Measurements from ENCODE around the gene MEX3D. TPM values are rescaled to one million over a fixed set of nuclear protein-coding genes. Genes with fewer than 3 reads are reported as not detected.

MEX3D gene
- total and polyA plus RNA-seq, 9 donors, result 7.3 to 54.4 (median 34.8) TPM

DNA sequence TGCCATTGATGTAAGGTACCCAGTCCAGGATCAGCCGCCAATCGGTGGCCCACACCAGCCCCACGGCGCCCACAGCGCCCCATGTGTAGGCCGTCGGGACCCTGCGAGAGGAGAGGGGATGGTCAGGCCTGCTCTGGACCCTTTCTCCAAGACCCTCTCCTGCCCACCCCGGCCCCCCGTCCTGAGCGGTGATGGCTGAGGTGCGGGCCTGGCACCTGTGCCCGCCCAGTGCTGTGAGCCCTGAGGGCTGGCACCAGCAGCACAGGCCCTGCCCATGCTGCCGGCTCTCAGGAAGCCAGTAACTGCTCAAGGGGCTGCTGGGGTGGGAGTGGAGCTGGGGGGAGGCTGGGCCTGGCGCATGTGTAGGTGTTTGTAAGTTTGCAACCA, 31.3 kb upstream of the MEX3D start:
- H3K4me1 ChIP-seq (ENCODE audit: insufficient read depth), result peaks cover 11% of the 10 kb centered on the region
- intact Hi-C loops (cut with DNase I), result no loop called here
- no peak for DNase-seq
- H3K36me3 ChIP-seq, result no peaks in the 10 kb centered on the region
- 88 to 97% (median 91%) methylated on average over 14 to 15 of the region's 15 CpGs for WGBS, 3 donors
- TF ChIP-seq, protein P1, sequence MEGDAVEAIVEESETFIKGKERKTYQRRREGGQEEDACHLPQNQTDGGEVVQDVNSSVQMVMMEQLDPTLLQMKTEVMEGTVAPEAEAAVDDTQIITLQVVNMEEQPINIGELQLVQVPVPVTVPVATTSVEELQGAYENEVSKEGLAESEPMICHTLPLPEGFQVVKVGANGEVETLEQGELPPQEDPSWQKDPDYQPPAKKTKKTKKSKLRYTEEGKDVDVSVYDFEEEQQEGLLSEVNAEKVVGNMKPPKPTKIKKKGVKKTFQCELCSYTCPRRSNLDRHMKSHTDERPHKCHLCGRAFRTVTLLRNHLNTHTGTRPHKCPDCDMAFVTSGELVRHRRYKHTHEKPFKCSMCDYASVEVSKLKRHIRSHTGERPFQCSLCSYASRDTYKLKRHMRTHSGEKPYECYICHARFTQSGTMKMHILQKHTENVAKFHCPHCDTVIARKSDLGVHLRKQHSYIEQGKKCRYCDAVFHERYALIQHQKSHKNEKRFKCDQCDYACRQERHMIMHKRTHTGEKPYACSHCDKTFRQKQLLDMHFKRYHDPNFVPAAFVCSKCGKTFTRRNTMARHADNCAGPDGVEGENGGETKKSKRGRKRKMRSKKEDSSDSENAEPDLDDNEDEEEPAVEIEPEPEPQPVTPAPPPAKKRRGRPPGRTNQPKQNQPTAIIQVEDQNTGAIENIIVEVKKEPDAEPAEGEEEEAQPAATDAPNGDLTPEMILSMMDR (IDR thresholded peaks at IDR 0.05), result no peak
- TF ChIP-seq POLR2A (IDR thresholded peaks at IDR 0.05), result no peak
- no peak for TF ChIP-seq EP300 (IDR thresholded peaks at IDR 0.05)
- H3K4me3 ChIP-seq, result no peak overlapping the region
- no peaks in the 10 kb centered on the region for H3K9me3 ChIP-seq
- H3K27ac ChIP-seq, result no peak overlapping the region
- no peaks in the 10 kb centered on the region for H3K27me3 ChIP-seq

DNA sequence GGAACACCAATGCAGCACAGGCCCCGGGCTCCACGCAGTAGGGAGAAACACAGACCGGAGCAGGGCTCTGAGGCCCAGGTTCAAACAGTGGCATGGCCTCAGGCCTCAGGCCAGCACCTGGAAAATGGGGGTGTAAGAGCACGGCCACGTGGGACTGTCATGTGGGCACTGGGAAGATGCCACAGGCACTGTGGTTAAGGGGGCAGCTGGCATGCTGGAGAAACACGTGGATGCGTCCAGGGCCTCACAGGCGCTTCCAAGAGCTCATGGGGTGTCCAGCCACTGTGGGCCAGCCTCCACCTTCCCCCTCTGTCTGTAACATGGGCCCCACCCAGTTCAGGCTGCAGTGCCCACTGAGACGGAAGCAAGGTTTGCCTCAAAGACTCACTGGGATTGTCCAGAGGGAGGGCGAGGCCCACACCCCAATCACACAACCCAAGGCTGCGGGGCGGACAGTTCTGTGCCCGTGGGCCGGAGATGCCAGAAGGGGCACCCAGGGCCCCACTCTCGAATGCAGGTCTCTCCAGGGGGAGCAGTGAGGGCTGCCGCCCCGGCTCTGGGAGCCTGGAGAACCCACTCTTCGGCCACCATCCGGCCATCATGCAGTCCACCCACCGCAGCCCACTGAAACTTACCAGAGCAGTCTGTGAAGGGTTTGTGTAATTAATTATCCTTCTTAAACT, 30.8 kb upstream of the MEX3D start:
- H3K9me3 ChIP-seq, result no peaks in the 10 kb centered on the region
- intact Hi-C loops (cut with DNase I), result no loop called here
- no peak overlapping the region for H3K4me3 ChIP-seq
- DNase-seq, result no peak
- no peaks in the 10 kb centered on the region for H3K36me3 ChIP-seq
- H3K27ac ChIP-seq, result no peak overlapping the region
- WGBS, 3 donors, result 83 to 90% (median 86%) methylated on average over 20 of the region's 20 CpGs
- peaks cover 7% of the 10 kb centered on the region for H3K4me1 ChIP-seq (ENCODE audit: insufficient read depth)
- no peaks in the 10 kb centered on the region for H3K27me3 ChIP-seq
- no peak for TF ChIP-seq EP300 (IDR thresholded peaks at IDR 0.05)
- TF ChIP-seq POLR2A (IDR thresholded peaks at IDR 0.05), result no peak
- TF ChIP-seq, protein P1 (IDR thresholded peaks at IDR 0.05), result no peak

DNA sequence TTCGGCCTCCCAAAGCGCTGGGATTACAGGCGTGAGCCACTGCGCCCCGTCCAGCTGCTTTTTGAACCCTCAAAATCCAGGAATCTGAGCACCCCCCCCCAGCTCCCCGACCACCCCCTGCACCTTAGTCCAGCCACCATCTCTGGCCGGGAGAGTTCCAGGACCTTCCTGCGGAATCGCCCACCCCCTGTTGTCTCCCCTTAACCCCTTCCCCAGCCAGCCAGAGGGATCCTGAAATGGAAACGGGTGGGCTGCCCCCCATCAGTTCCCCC, 25.3 kb upstream of the MEX3D start:
- TF ChIP-seq EP300 (IDR thresholded peaks at IDR 0.05) (no peak), POLR2A (IDR thresholded peaks at IDR 0.05) (no peak)
- TF ChIP-seq, protein P1 (IDR thresholded peaks at IDR 0.05), result no peak
- WGBS, 3 donors, result 18 to 32% (median 32%) methylated on average over 9 to 10 of the region's 10 CpGs
- H3K27ac ChIP-seq, result peak overlapping the region in 1 of 2 donors; percentile 53
- no peaks in the 10 kb centered on the region for H3K27me3 ChIP-seq
- intact Hi-C loops (cut with DNase I), result no loop called here
- no peaks in the 10 kb centered on the region for H3K9me3 ChIP-seq
- no peak overlapping the region for H3K4me3 ChIP-seq
- no peaks in the 10 kb centered on the region for H3K36me3 ChIP-seq
- DNase-seq, result peak in 1 of 5 donors; percentile 47
- peaks cover 7% of the 10 kb centered on the region for H3K4me1 ChIP-seq (ENCODE audit: insufficient read depth)

DNA sequence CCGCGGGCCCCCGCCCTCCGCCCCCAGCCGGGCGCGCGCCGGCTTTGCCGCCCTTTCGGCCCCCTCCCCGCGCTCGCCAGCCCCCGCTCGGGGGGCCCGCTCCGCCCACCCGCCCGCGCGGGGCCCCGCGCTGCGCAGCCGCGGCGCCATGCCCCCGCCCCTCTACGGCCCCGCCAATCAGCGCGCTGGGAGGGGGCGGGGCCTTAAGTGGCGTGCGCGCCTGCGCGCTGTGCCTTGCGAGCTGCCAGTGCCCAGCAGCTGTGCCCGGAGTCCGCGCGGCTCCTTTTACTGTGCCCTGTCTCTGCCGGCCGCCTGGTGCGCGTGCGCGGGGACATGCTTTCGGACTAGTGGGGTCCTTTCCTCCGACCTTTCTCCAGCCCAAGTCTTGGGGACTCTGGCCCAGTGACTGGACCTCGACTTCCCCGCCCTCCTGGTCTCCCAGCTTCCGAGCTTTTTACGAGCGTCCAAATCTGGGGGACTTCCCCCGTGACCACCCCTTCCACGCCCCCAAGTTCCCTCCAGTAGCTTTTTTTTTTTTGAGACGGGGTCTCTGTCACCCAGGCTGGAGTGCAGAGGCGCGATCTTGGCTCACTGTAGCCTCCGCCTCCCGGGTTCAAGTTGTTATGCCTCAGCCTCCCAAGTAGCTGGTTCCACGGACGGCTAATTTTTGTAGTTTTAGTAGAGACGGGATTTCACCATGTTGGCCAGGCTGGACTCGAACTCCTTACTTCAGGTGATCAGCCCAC, 24.8 kb upstream of the MEX3D start, which contains the start of gene MBD3:
Gene MBD3 (minus strand): TSS at position 111 of the 746 bp plus-strand sequence. CDS start 234 bp downstream, outside the sequence.
- intact Hi-C loops (cut with DNase I), result no loop called here
- WGBS, 3 donors, result 1 to 2% (median 2%) methylated on average over 18 to 56 of the region's 68 CpGs
- H3K27me3 ChIP-seq, result no peaks in the 10 kb centered on the region
- peaks cover 7% of the 10 kb centered on the region for H3K4me1 ChIP-seq (ENCODE audit: insufficient read depth)
- no peaks in the 10 kb centered on the region for H3K36me3 ChIP-seq
- TF ChIP-seq POLR2A (IDR thresholded peaks at IDR 0.05), result no peak
- TF ChIP-seq EP300 (IDR thresholded peaks at IDR 0.05), result no peak
- TF ChIP-seq, protein P1 (IDR thresholded peaks at IDR 0.05), result no peak
- peak within 1 kb of the TSS; percentile 57 for H3K4me3 ChIP-seq
- H3K9me3 ChIP-seq, result no peaks in the 10 kb centered on the region
- DNase-seq, result peak; percentile 88 to 94 (median 92)
- peak within 1 kb of the TSS; percentile 95 to 98 for H3K27ac ChIP-seq

All from ovary (tissue), 9 donors.